Ovary (tissue), 9 donors: ENCODE data around the gene MYO3A. TPM values are rescaled to one million over a fixed set of nuclear protein-coding genes. Genes with fewer than 3 reads are reported as not detected.

ENCODE experiments used
- DNase-seq, 5 donors: peaks; one replicate each; pipeline ENCODE4 v3.0.0-alpha.2; 2019 to 2020
- H3K27ac ChIP-seq, 2 donors: fragments of 200-600 bp; one replicate each; pipeline versions ENCODE4 v1.5.1 to v1.8.0; 2019 to 2022
- H3K27me3 ChIP-seq: fragments of 200-600 bp; one replicate; pipeline ENCODE4 v1.8.0; 2022
- H3K36me3 ChIP-seq: fragments of 200-600 bp; sonication (generic); one replicate; pipeline ENCODE4 v1.5.1; 2019
- H3K4me1 ChIP-seq: one replicate; pipeline ENCODE4 v1.8.1; 2013; ENCODE audit warnings: mild to moderate bottlenecking, moderate library complexity; ENCODE audit not compliant: insufficient read depth
- H3K4me3 ChIP-seq: fragments of 200-600 bp; sonication (generic); one replicate; pipeline ENCODE4 v1.5.1; 2017
- H3K9me3 ChIP-seq, 2 donors: fragments of 200-600 bp in 1 of 2; sonication (generic) in 1 of 2; one replicate each; pipeline versions ENCODE4 v1.5.1 to v1.8.1; 2013 to 2019; ENCODE audit warnings: mild to moderate bottlenecking in 1 of 2, moderate library complexity in 1 of 2
- CTCF ChIP-seq, 3 donors: fragments of 450-650 bp in 2 of 3; fragments of 200-600 bp in 1 of 3; IDR thresholded peaks; one replicate each; pipeline versions ENCODE4 v1.5.1 to v1.8.0; 2016 to 2022; ENCODE audit warnings: antibody characterized with exemption in 3 of 3, mild to moderate bottlenecking in 1 of 3
- EP300 ChIP-seq: sonication (generic); formaldehyde crosslinking; IDR thresholded peaks from one replicate; pipeline ENCODE4 v1.6.1; 2017; ENCODE audit warnings: antibody characterized with exemption
- POLR2A ChIP-seq: fragments of 450-650 bp; IDR thresholded peaks from one replicate; pipeline ENCODE4 v1.6.1; 2017; ENCODE audit warnings: antibody characterized with exemption, mild to moderate bottlenecking, moderate library complexity
- WGBS, 3 donors: extraction: QIAGEN DNeasy Blood & Tissue Kit in 1 of 3; methylation state at CpG; one replicate each; pipeline versions ENCODE4 v1.1.5 to v1.1.7; 2013 to 2017; 5-methylcytosine and 5-hydroxymethylcytosine counted together
- intact Hi-C, 4 donors: fragments of 100-400 bp; cut with DNase I; formaldehyde crosslinking; loops; one replicate each; pipeline versions ENCODE4 v1.11.0 to v1.15.1; 2022 to 2023
- polyA plus RNA-seq, 2 donors: library from polyadenylated mRNA; stranded (reverse); fragments of 200-250 nt in 1 of 2; fragments of 350-450 nt in 1 of 2; fragmentation: Illumina TruSeq in 1 of 2; extraction: RNeasy Lipid Tissue Mini Kit (QIAGEN cat#74804) in 1 of 2; gene quantifications; one replicate each; pipeline ENCODE4 v1.2.3, GENCODE V29; 2013 to 2014
- total RNA-seq, 7 donors: library from RNA; depleted of rRNA in 2 of 7; stranded (reverse); fragments of >200 nt in 2 of 7; fragmentation: NEBNext Ultra II Directional in 3 of 7; extraction: Animal tissue kit (Norgen Biotek cat#: 25700) in 3 of 7; gene quantifications; one replicate each; pipeline versions ENCODE4 v1.1.0 to v1.2.4, GENCODE V29; 2016 to 2023
- donor health status: DM: no; HTN: no; CAD: no; lungs with moderate emphysema.
- donor health status: DM: no; HTN: no; CAD: no.
- donor health status: Bipolar disorder and iron deficiency.
- donor health status: DM: yes; HTN: yes; CAD: no.
- donor health status: DM: no; HTN: no; CAD: no.
- donor health status: DM: yes; HTN: yes; CAD: no.

Gene MYO3A
- total and polyA plus RNA-seq, 9 donors = 0.02 to 5.4 (median 0.15) TPM; not detected in 4

- Histone ChIP-seq H3K27me3 (no peaks in the 10 kb centered on the region), H3K4me3 (no peak overlapping the region), H3K27ac (no peak overlapping the region), H3K9me3 (no peaks in the 10 kb centered on the region), H3K36me3 (no peaks in the 10 kb centered on the region), H3K4me1 (no peaks in the 10 kb centered on the region)
- DNase-seq = no peak
- WGBS, 3 donors = 82 to 89% (median 85%) methylated on average over 5 of the region's 5 CpGs
- intact Hi-C loops = no loop called here
- TF ChIP-seq POLR2A = no peak
- no peak for TF ChIP-seq EP300
- TF ChIP-seq CTCF (IDR thresholded peaks at IDR 0.05) = no peak
These were observed 32.0 kb upstream of the MYO3A start for GRCh38 chr10:25902002-25902401.

GRCh38 chr10:25907261-25907660, 26.8 kb upstream of the MYO3A start:
- no peak for TF ChIP-seq POLR2A
- TF ChIP-seq CTCF (IDR thresholded peaks at IDR 0.05) = no peak
- TF ChIP-seq EP300 = no peak
- WGBS, 3 donors = 59 to 89% (median 77%) methylated on average over 4 of the region's 4 CpGs
- intact Hi-C loops = no loop called here
- no peaks in the 10 kb centered on the region for H3K9me3 ChIP-seq
- H3K27ac ChIP-seq = no peak overlapping the region
- no peaks in the 10 kb centered on the region for H3K36me3 ChIP-seq
- no peaks in the 10 kb centered on the region for H3K27me3 ChIP-seq
- DNase-seq = no peak
- no peak overlapping the region for H3K4me3 ChIP-seq
- no peaks in the 10 kb centered on the region for H3K4me1 ChIP-seq

- Histone ChIP-seq H3K27me3 (no peaks in the 10 kb centered on the region), H3K36me3 (no peaks in the 10 kb centered on the region), H3K4me3 (no peak overlapping the region), H3K9me3 (no peaks in the 10 kb centered on the region), H3K27ac (no peak overlapping the region), H3K4me1 (no peaks in the 10 kb centered on the region)
- WGBS, 3 donors = 4 to 41% (median 13%) methylated on average over 2 of the region's 2 CpGs
- intact Hi-C loops = no loop called here
- no peak for DNase-seq
- TF ChIP-seq CTCF (IDR thresholded peaks at IDR 0.05) (no peak), EP300 (no peak), POLR2A (no peak)
These were observed 21.2 kb upstream of the MYO3A start for GRCh38 chr10:25912866-25913265.

GRCh38 chr10:25914776-25915175, 19.3 kb upstream of the MYO3A start:
- Histone ChIP-seq H3K4me3 (no peak overlapping the region), H3K36me3 (no peaks in the 10 kb centered on the region), H3K27me3 (no peaks in the 10 kb centered on the region), H3K9me3 (no peaks in the 10 kb centered on the region), H3K27ac (no peak overlapping the region), H3K4me1 (no peaks in the 10 kb centered on the region)
- TF ChIP-seq CTCF (IDR thresholded peaks at IDR 0.05) (no peak), POLR2A (no peak), EP300 (no peak)
- WGBS, 3 donors = 45 to 54% (median 48%) methylated on average over 2 of the region's 2 CpGs
- no peak for DNase-seq
- intact Hi-C loops = no loop called here
